Activated CD8-positive, alpha-beta memory T cell treated with anti-CD3 and anti-CD28 coated beads, Interleukin-2, amount 50 U/mL, for 24 hours (primary cell): ENCODE data around the gene SUN3.

Experiments used
- DNase-seq: peaks from one replicate; pipeline ENCODE4 v3.0.0-alpha.2; 2020; ENCODE audit errors: extremely low read depth

The SUN3 gene, protein sequence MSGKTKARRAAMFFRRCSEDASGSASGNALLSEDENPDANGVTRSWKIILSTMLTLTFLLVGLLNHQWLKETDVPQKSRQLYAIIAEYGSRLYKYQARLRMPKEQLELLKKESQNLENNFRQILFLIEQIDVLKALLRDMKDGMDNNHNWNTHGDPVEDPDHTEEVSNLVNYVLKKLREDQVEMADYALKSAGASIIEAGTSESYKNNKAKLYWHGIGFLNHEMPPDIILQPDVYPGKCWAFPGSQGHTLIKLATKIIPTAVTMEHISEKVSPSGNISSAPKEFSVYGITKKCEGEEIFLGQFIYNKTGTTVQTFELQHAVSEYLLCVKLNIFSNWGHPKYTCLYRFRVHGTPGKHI

DNA sequence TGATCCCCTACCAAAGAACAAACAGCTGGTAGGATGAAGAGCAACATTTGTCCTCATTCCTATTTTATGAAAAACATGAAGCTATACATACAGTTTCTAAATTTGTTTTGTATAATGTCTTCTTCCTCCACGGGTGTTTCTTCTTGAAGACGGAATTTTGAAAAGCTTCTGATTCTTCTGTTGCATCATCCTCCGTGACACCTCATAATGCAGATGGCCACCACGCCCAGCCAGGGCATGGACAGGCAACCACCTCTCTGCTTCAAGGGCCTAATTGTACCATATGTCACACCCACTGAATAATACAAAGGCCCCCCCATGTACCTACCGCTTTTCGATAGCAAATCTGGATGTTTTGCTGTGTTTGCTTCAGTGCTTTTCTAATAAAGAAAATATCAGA, at the start of gene SUN3:
Gene SUN3 (minus strand): TSS at position 170 of the 400 bp plus-strand sequence. CDS start 169 bp downstream, at position 1.
- DNase-seq, result no peak

DNA sequence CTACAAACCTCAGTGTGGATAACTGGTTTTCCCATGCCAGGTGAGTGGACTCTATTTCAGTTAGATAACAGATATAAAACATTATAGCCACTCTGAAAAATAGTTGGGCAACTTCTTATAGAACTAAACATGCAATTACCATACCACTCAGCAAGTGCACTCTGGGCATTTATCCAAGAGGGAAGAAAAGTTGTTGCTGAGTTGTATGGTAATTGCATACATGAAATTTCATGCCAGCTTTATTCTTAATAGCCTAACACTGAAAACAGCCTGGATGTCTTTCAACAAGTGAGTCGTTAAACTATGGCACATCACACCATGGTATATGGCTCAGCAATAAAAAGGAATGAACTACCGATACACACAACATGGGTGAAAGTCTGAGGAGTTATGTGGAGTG, 49.6 kb upstream of the SUN3 start:
- no peak for DNase-seq

DNA sequence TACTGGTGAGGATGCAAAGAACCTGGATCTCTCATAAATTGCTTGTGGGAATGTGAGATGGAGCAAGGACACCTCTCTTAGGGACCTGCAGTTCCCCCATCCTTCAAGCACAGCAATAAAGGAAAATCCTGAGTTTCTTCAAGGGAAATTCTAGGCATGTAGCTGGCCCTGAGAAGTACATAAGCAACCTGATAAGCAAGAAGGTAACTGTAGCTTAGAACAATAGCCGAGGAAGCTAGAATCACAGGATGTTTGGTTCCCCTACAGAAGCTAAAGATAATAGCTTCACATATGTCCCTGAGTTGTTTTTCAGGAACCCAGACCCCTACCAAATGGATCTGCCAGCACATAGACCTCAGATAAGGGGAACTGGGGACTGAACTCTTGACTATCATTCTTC, 48.5 kb upstream of the SUN3 start:
- no peak for DNase-seq

- DNase-seq, result no peak
These were observed 45.3 kb upstream of the SUN3 start for GRCh38 chr7:48074204-48074654.

- DNase-seq, result no peak
These were observed 38.6 kb upstream of the SUN3 start for GRCh38 chr7:48067475-48067874.

GRCh38 chr7:48063985-48064384, 35.1 kb upstream of the SUN3 start:
- no peak for DNase-seq

DNA sequence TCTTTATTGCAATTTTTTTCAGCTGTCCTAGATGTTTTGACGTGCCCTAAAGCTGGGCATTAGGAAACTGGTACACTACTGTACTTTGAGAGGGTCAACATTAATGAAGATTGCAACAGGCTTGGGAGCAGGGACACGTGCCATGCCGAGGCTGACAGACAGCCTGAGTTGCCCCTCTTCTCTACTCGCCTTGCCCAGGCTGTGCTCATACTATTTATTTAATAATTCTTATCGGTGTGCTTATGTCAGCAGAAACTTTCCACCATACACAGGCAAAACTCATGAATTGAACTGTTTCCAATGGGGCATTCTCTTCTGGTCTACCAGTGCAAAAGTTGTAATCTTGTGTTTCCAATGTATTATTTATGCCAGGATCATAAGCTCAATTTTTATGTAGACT, 30.8 kb upstream of the SUN3 start:
- DNase-seq, result no peak

GRCh38 chr7:48058990-48059389, 30.1 kb upstream of the SUN3 start:
- no peak for DNase-seq

GRCh38 chr7:48053736-48054135, 24.8 kb upstream of the SUN3 start:
- DNase-seq, result no peak

DNA sequence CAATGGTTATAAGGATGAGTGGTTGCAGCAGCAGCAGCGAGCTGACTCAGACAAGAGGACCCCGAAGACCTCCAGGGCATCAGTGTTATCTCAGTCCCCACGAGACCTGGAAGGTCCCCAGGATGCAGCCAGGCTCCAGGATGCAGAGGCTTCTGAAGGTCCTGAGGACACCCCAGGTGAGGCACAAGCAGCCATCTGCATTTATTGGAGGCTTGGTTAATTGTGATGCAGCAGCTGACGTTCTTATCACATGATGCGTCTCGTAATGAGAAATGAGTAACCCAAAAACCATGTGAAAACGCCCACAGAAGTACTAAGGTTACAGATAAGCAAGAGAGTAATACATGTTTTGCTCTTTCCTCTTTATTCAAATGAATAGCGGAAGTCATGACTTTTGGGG, 23.8 kb upstream of the SUN3 start:
- no peak for DNase-seq

DNA sequence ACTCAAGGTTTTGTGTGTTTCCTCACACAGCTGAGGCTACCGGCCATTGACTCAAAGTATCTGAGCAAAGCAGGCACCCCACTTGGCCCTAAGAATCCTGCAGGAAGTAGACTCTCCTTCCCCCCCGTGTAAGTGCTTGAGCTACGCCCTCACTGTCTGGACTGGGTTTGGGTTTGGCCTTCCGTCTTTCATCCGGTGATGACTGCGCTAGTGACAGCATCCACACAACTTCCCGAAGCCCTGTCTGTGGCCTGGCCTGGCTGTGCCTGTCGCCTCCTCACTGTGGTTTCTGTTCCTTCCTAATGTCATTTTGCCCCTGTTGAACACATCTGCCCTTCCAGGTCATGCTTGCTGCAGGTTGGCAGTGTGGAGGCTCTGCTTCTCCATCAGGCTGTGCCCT, 20.9 kb upstream of the SUN3 start:
- DNase-seq, result no peak

DNA sequence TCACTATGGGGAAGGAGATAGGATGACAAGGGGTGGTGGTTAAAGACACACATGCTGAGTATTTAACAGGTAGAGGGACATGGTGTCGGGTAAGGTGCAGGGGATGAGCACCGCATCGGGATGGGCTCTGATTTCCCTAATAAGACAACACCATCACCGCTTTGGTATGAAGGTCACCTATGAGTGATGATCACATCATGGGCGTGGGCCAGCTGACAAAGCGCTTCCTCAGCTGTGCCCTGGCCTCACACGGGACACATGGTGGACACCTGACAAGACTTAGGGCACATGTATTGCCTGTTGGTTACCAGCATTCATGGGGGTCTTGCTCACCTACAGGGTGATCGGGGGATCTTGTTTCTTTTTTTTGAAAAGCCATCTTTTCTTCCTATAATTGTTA, 19.2 kb upstream of the SUN3 start:
- no peak for DNase-seq

DNA sequence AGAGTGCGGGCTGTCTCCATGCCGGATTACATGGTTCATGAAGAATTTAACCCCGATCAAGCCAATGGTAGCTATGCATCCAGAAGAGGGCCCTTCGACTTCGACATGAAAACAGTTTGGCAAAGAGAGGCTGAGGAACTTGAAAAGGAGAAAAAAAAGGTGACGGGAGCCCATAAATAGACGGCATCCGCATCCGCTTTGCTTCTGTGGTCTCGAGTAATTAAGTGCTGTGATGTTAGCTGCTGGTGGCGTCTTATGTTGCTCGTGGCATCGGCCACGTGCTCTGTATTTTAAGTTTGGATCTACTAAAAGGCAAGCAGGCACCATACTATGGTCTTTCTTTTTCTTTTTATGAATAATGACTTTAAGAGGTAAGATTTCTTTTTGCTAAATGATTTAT, 17.6 kb upstream of the SUN3 start:
- no peak for DNase-seq

DNA sequence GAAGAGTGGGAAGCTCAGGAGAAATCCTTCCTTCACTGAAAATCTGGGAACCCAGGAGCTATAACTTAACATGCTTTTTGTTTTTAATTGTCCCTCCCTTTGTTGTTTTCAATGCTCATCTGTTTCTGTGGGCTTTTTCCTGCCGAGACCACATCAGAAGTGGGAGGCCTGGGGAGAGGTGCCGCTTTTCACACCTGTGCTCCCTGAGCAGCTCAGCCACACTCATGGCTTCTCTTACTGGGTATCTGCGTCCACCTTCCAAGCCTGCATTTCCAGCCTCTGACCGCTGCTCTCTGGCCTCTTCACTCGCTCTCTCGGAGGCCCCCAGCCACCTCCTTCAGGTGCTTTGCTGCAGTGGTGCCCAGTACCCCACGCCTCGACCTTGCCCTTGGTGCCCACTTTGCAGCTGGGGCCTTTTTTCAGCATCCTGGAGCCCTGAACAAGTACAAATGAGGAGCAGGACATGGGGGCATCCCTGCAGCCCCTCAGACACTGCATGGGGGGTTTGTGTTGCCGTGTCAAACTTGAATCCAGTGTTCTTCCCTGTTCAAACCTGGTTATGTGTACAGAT, 16.4 kb upstream of the SUN3 start:
- DNase-seq, result no peak

- DNase-seq, result no peak
These were observed 13.7 kb upstream of the SUN3 start for GRCh38 chr7:48042636-48043035.

- no peak for DNase-seq
These were observed 13.3 kb upstream of the SUN3 start for GRCh38 chr7:48042216-48042615.

- no peak for DNase-seq
These were observed 12.7 kb upstream of the SUN3 start for GRCh38 chr7:48041653-48041970.

- no peak for DNase-seq
These were observed 12.2 kb upstream of the SUN3 start for GRCh38 chr7:48040944-48041652.

DNA sequence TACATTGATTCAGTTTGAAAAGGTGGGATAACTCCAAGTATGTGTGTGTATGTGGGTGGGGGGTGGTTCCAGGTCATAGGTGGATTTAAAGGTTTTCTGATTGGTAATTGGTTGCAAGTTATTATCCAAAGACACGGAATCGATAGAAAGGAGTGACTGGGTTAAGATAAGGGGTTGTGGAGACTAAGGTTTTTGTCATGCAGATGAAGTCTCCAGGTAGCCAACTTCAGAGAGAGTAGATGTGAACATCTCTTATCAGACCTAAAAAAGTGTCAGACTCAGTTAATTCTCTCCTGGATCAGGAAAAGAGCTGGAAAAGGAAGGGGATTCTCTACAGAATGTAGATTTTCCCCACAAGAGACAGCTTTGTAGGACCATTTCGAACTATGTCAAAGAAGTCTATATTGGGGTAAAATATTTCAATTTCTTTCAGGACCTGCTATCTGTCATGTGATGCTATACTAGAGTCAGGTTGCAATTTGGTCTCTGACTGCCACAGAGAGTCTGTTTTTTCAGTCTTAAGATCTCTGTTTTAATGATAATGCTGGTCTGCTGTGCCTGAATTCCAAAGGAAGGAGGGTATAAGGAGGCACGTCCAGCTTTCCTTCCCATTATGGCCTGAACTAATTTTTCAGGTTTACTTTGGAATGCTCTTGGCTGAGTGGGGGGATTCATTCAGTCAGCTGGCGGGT, 10.1 kb upstream of the SUN3 start:
- no peak for DNase-seq

- no peak for DNase-seq
These were observed 7.1 kb upstream of the SUN3 start for GRCh38 chr7:48035967-48036478.

- DNase-seq, result peak; percentile 56
These were observed 6.5 kb upstream of the SUN3 start, which contains the start of gene C7orf57 for GRCh38 chr7:48035301-48035966. Gene C7orf57, plus strand, starts transcription at chr7:48035543. Its CDS starts 766 bp downstream, at chr7:48036309.

DNA sequence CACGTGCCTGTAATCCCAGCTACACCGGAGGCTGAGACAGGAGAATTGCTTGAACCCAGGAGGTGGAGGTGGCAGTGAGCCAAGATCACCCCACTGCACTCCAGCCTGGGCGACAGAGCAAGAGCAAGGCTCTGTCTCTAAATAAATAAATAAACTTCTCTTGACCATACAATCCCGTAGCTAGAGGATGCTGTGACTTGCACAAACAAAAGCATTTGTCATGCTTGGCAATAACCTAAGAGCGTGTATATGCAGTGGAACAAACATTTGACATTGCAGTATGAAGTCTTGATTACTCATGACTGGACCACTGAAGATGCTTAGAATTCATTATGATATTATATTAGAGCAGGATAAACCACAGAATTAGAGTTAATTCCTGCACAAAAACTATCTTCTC, 5.0 kb upstream of the SUN3 start:
- DNase-seq, result no peak
